HepG2 (cell line): Measurements from ENCODE around the gene RMRP. TPM values are rescaled to one million over a fixed set of nuclear protein-coding genes. Genes with fewer than 3 reads are reported as not detected.
A peak's percentile ranks its signal among the peaks of the same experiment; 100 is the strongest.

Experiments used
- GRHL1 ChIP-seq: sonication (generic); formaldehyde crosslinking; conservative IDR thresholded peaks from 2 replicates; pipeline ENCODE4 v1.8.0; 2022; ENCODE audit warnings: missing genetic modification reagents
- HIC2 ChIP-seq: sonication (generic); formaldehyde crosslinking; IDR thresholded peaks from 2 replicates; pipeline ENCODE4 v1.9.0; 2022; ENCODE audit warnings: low read depth, missing genetic modification reagents
- HINFP ChIP-seq: sonication (generic); formaldehyde crosslinking; IDR thresholded peaks from 2 replicates; pipeline ENCODE4 v1.4.0; 2020; ENCODE audit warnings: low read depth, mild to moderate bottlenecking, missing genetic modification reagents
- JUN ChIP-seq: sonication (generic); formaldehyde crosslinking; IDR thresholded peaks from 2 replicates; pipeline ENCODE4 v1.4.0; 2020; ENCODE audit warnings: mild to moderate bottlenecking, missing genetic modification reagents
- POLR2AphosphoS5 ChIP-seq: IDR thresholded peaks from 2 replicates; pipeline ENCODE4 v1.6.1; 2012; ENCODE audit warnings: low read depth, low read length
- PREB ChIP-seq: sonication (generic); formaldehyde crosslinking; IDR thresholded peaks from 2 replicates; pipeline ENCODE4 v1.4.0; 2020; ENCODE audit warnings: missing genetic modification reagents
- REXO4 ChIP-seq: sonication (generic); formaldehyde crosslinking; IDR thresholded peaks from 2 replicates; pipeline ENCODE4 v1.8.0; 2022; ENCODE audit warnings: missing genetic modification reagents, mild to moderate bottlenecking, borderline replicate concordance
- SALL1 ChIP-seq: sonication (generic); formaldehyde crosslinking; IDR thresholded peaks from 2 replicates; pipeline ENCODE4 v1.8.0; 2022; ENCODE audit warnings: mild to moderate bottlenecking, missing genetic modification reagents
- SRY ChIP-seq: sonication (generic); formaldehyde crosslinking; IDR thresholded peaks from 2 replicates; pipeline ENCODE4 v1.8.0; 2022; ENCODE audit warnings: mild to moderate bottlenecking, missing genetic modification reagents
- TAF15 ChIP-seq: fragments of 200-400 bp; formaldehyde crosslinking; IDR thresholded peaks from one replicate; pipeline ENCODE4 v1.6.1; 2018; ENCODE audit warnings: mild to moderate bottlenecking, low read depth, low read length; ENCODE audit not compliant: poor library complexity, severe bottlenecking
- TBP ChIP-seq: sonication (generic); formaldehyde crosslinking; IDR thresholded peaks from 2 replicates; pipeline ENCODE4 v1.5.0; 2020; ENCODE audit warnings: missing genetic modification reagents
- TFE3 ChIP-seq: IDR thresholded peaks from 2 replicates; pipeline ENCODE4 v1.6.1; 2016
- YY1 ChIP-seq: IDR thresholded peaks from 2 replicates; pipeline ENCODE4 v1.6.1; 2011; ENCODE audit warnings: low read length, low read depth, moderate library complexity, mild to moderate bottlenecking; ENCODE audit not compliant: insufficient read depth, insufficient replicate concordance
- ZNF180 ChIP-seq: sonication (generic); formaldehyde crosslinking; IDR thresholded peaks from 2 replicates; pipeline ENCODE4 v1.4.0; 2020; ENCODE audit warnings: low read depth, missing genetic modification reagents, borderline replicate concordance
- ZNF207 ChIP-seq: fragments of 450-650 bp; IDR thresholded peaks from 2 replicates; pipeline ENCODE4 v1.6.1; 2016; ENCODE audit warnings: antibody characterized with exemption, borderline replicate concordance
- ZNF225 ChIP-seq: sonication (generic); formaldehyde crosslinking; IDR thresholded peaks from 2 replicates; pipeline ENCODE4 v1.4.0; 2020; ENCODE audit warnings: mild to moderate bottlenecking, missing genetic modification reagents
- ZNF235 ChIP-seq: sonication (generic); formaldehyde crosslinking; IDR thresholded peaks from 2 replicates; pipeline ENCODE4 v1.8.1; 2023; ENCODE audit warnings: mild to moderate bottlenecking, missing genetic modification reagents, borderline replicate concordance
- ZNF383 ChIP-seq: sonication (generic); formaldehyde crosslinking; IDR thresholded peaks from 2 replicates; pipeline ENCODE4 v1.4.0; 2020; ENCODE audit warnings: missing genetic modification reagents, mild to moderate bottlenecking, borderline replicate concordance
- ZNF468 ChIP-seq: sonication (generic); formaldehyde crosslinking; IDR thresholded peaks from 2 replicates; pipeline ENCODE4 v1.8.0; 2022; ENCODE audit warnings: mild to moderate bottlenecking, moderate library complexity, missing genetic modification reagents
- ZNF709 ChIP-seq: sonication (generic); formaldehyde crosslinking; IDR thresholded peaks from 2 replicates; pipeline ENCODE4 v1.5.0; 2020; ENCODE audit warnings: mild to moderate bottlenecking, missing genetic modification reagents
- polyA plus RNA-seq, 8 experiments: library from polyadenylated mRNA; depleted of rRNA in 3 of 8; stranded (reverse) in 7 of 8; unstranded in 1 of 8; fragments of >200 nt; fragmentation: Illumina TruSeq in 4 of 8; extraction: Trizol in 4 of 8; gene quantifications; 2 replicates each; pipeline versions ENCODE4 v1.2.1 to v1.2.3, GENCODE V29; 2011 to 2016; ENCODE audit warnings: low read depth in 4 of 8, missing spikeins in 1 of 8, mixed read lengths in 1 of 8; ENCODE audit not compliant: insufficient read depth in 1 of 8
- total RNA-seq, 5 experiments: library from RNA; depleted of rRNA; stranded (reverse); fragments of >200 nt; fragmentation: Illumina TruSeq; extraction: Trizol; gene quantifications; 2 replicates each; pipeline ENCODE4 v1.2.3, GENCODE V29; 2016; ENCODE audit warnings: low read depth in 1 of 5

Gene RMRP
- total and polyA plus RNA-seq, 2 of the 13 experiments (the other 11 are each of a cell fraction or from before 2014, with no cell fraction given), result 51.4 to 4,025 TPM

GRCh38 chr9:35657546-35658136 lies at the start of gene RMRP (continued):
- TF ChIP-seq SRY (CRISPR knock-in tag) (peak; percentile 93), YY1 (peak; percentile 69), TBP (CRISPR knock-in tag) (peak; percentile 49; the same call in 1 of the 2 replicates), ZNF383 (CRISPR knock-in tag) (no peak), ZNF235 (no peak), TFE3 (CRISPR knock-in tag) (peak; percentile 97), JUN (CRISPR knock-in tag) (no peak; the same call in 1 of the 2 replicates), ZNF468 (CRISPR knock-in tag) (peak; percentile 28; the same call in 1 of the 2 replicates), HINFP (peak; percentile 98), GRHL1 (CRISPR knock-in tag) (no peak), ZNF709 (CRISPR knock-in tag) (0 out of 2 replicates have a peak, but pooled peaks have one; percentile 95), HIC2 (CRISPR knock-in tag) (peak; percentile 46; the same call in 1 of the 2 replicates), POLR2AphosphoS5 (peak; percentile 71), ZNF207 (no peak), ZNF180 (CRISPR knock-in tag) (peak; percentile 92; the same call in 1 of the 2 replicates), PREB (peak; percentile 85; the same call in 1 of the 2 replicates), REXO4 (CRISPR knock-in tag) (0 out of 2 replicates have a peak, but pooled peaks have one; percentile 80), TAF15 (peak; percentile 71), ZNF225 (CRISPR knock-in tag) (peak; percentile 89), SALL1 (CRISPR knock-in tag) (peak; percentile 97)
